Activated naive CD4-positive, alpha-beta T cell treated with anti-CD3 and anti-CD28 coated beads, Interleukin-2, amount 50 U/mL, for 72 hours (primary cell): ENCODE measurements around the gene MCM9. TPM values are rescaled to one million over a fixed set of nuclear protein-coding genes. Genes with fewer than 3 reads are reported as not detected.

ENCODE experiments used
- ATAC-seq, 2 donors: fragments of 150-1000 bp; cut with Tn5 transposase; 2 replicates each; pipeline ENCODE4 v1.10.0; 2021; ENCODE audit warnings: mild to moderate bottlenecking in 2 of 2, moderate library complexity in 2 of 2
- DNase-seq, 2 donors: peaks; one replicate each; pipeline ENCODE4 v3.0.0; 2021 to 2022; ENCODE audit warnings: low spot score in 2 of 2
- H3K27ac Mint-ChIP-seq, 2 donors: one replicate each; pipeline ENCODE4 v1.8.0; 2022; ENCODE audit warnings: mild to moderate bottlenecking in 2 of 2, mixed read lengths in 2 of 2
- H3K36me3 Mint-ChIP-seq, 2 donors: one replicate each; pipeline ENCODE4 v1.8.0; 2022; ENCODE audit warnings: mixed read lengths in 2 of 2
- H3K9me3 Mint-ChIP-seq, 2 donors: one replicate each; pipeline ENCODE4 v1.8.0; 2022; ENCODE audit warnings: mixed read lengths in 2 of 2
- total RNA-seq, 2 donors: library from RNA; stranded (reverse); gene quantifications; one replicate each; pipeline ENCODE4 v1.2.3, GENCODE V29; 2022

The MCM9 gene
- 10 to 100 TPM; 15.8 to 19.0 TPM for total RNA-seq

DNA sequence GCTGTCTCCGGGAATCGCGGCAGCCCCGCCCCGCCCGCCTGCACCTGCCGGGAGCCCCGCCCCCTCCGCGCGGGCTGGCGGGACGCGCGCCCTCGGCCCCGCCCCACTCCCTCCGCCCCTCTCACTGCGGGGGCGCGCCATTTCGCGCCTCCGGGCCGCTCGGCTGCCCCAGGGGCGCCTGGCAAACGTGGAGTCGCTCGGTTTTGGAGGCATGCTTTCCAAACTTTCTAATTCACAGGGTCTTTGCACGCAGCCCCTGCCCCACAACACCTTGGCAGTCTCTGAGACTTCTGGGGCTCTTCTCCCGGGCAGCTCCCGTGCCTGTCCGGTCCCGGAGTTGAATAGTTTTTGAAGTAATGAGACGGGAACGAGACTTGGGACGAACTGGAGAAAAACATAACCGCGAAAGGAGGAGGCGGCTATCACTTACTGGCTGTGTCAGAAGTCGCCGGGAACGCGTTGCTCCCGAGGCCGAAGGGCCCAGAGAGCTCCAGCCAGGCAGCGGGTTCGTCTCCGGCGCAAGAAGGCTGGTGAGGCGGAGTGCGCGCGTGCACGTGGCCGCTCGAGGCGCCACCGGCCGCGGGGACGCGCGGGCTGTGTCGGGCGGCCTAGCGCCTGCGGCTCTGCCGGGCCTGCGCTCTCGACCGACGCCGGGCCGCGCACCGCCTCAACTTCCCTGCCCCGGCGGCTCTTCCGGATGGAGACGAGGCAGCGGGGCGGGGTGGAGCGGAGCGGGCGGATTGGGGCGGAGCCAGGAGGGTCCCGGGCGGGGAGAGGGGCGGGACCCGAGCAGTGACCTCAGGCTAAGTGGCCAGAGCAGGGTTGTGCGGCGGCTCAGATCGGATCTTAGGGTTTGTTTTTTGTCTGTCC, at the start of gene MCM9:
TSS of gene MCM9 (minus strand) at position 699 of the 870 bp plus-strand sequence. CDS start 3,436 bp downstream, outside the sequence.
- Mint-ChIP-seq H3K36me3 (peaks cover 19 to 47% of the 10 kb centered on the region in 2 donors), H3K27ac (peak within 1 kb of the TSS; percentile 94 to 96), H3K9me3 (peaks cover 4 to 8% of the 10 kb centered on the region in 2 donors)
- DNase-seq: peak; percentile 91 to 94
- ATAC-seq: peak; percentile 96 to 97

DNA sequence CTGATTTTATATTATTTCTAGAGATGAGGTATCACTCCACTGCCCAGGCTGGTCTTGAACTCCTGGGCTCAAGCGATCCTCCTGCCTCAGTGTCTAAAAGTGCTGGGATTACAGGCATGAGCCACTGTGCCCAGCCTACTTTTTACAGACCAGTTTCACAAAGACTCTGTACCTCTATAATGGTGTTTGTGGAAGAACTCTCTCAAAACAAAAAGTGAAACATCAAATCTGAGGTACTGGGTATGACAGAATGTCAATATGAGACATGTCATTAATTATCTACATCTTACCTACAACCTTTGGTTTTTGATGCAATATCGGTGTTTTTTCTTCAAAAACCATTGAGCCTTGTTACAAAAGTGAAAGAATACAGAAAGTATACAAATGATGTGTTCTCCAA, 49.4 kb upstream of the MCM9 start:
- no peak for ATAC-seq
- DNase-seq: no peak
- Mint-ChIP-seq H3K27ac (no peak overlapping the region), H3K36me3 (peaks cover 0 to 5% of the 10 kb centered on the region in 2 donors), H3K9me3 (no peaks in the 10 kb centered on the region)

GRCh38 chr6:118982575-118982911, 47.6 kb upstream of the MCM9 start:
- DNase-seq (no peak), ATAC-seq (no peak)
- no peak overlapping the region for H3K27ac Mint-ChIP-seq
- H3K9me3 Mint-ChIP-seq: no peaks in the 10 kb centered on the region
- peaks cover 7 to 10% of the 10 kb centered on the region in 2 donors for H3K36me3 Mint-ChIP-seq

GRCh38 chr6:118981884-118982574, 47.1 kb upstream of the MCM9 start:
- H3K27ac Mint-ChIP-seq: no peak overlapping the region
- no peak for ATAC-seq

GRCh38 chr6:118980063-118980462, 45.1 kb upstream of the MCM9 start:
- Mint-ChIP-seq H3K27ac (no peak overlapping the region), H3K9me3 (no peaks in the 10 kb centered on the region), H3K36me3 (peaks cover 7 to 10% of the 10 kb centered on the region in 2 donors)
- ATAC-seq: no peak
- no peak for DNase-seq

More at GRCh38 chr6:118981884-118982574, 47.1 kb upstream of the MCM9 start:
- peaks cover 7 to 10% of the 10 kb centered on the region in 2 donors for H3K36me3 Mint-ChIP-seq
- no peak for DNase-seq
- H3K9me3 Mint-ChIP-seq: no peaks in the 10 kb centered on the region

GRCh38 chr6:118974790-118975189, 39.8 kb upstream of the MCM9 start:
- H3K36me3 Mint-ChIP-seq: peaks cover 6 to 7% of the 10 kb centered on the region in 2 donors

DNA sequence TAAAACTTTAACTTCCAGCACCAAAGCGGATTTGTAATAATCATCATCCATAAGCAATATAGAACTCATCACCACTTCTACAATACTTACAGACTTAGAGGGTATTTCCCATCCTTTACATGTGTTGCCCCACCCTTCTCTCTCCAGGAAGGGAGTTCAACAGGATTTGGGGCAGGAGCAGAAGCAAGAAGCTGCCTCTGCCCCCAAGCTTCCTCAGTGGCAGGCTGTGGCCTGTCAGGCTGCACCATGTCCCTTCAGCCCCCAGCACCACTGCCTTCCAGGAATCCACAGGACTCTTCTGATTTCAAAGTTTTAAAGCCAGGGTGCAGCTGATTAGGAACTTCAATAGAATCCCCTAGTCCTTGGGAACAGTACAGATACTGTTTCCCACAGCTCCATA, 36.7 kb upstream of the MCM9 start:
- H3K27ac Mint-ChIP-seq: no peak overlapping the region
- no peak for DNase-seq
- no peak for ATAC-seq
- H3K9me3 Mint-ChIP-seq: no peaks in the 10 kb centered on the region
- no peaks in the 10 kb centered on the region for H3K36me3 Mint-ChIP-seq

More at GRCh38 chr6:118974790-118975189, 39.8 kb upstream of the MCM9 start:
- no peaks in the 10 kb centered on the region for H3K9me3 Mint-ChIP-seq
- no peak overlapping the region for H3K27ac Mint-ChIP-seq
- DNase-seq (no peak), ATAC-seq (no peak)

DNA sequence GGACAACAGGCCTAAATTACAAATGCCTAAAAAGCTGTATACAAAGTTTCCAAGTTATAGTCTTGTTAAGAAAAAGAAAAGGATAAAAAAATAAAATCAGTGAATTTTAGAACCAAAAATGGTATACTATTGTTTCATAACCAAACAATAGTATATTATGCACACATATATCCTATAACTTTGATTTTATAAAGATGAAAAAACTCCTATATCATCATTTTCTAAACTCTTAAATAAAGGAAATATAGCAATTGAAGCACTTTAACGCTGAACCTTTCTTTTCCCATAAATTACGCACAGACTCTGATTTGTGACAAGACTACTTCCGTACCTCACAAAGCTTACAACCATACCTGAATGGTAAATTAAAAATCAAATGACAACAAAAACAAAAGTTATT, 35.9 kb upstream of the MCM9 start:
- H3K27ac Mint-ChIP-seq: no peak overlapping the region
- H3K9me3 Mint-ChIP-seq: no peaks in the 10 kb centered on the region
- ATAC-seq (no peak), DNase-seq (no peak)
- no peaks in the 10 kb centered on the region for H3K36me3 Mint-ChIP-seq

GRCh38 chr6:118968416-118968815, 33.5 kb upstream of the MCM9 start:
- DNase-seq (no peak), ATAC-seq (no peak)
- Mint-ChIP-seq H3K9me3 (no peaks in the 10 kb centered on the region), H3K36me3 (no peaks in the 10 kb centered on the region), H3K27ac (no peak overlapping the region)

DNA sequence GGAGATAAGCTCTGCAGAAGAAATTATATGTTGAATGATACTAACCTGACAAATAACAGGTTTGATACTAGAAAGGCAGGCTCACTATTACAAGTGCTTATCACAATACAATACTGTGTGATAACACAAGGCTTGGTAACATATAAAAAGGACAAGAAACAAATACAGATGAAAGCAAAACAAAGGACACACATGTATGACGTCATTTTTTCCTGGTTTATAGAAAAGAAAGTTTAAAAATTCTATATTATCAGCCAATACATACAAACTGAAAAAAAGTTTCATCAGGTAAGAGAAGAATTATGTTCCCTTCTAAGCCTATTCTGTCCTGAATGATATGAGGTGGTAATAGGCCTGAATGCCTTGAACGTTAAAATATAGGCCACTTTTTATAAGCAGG, 32.3 kb upstream of the MCM9 start:
- no peaks in the 10 kb centered on the region for H3K36me3 Mint-ChIP-seq
- no peak for ATAC-seq
- H3K9me3 Mint-ChIP-seq: no peaks in the 10 kb centered on the region
- no peak for DNase-seq
- no peak overlapping the region for H3K27ac Mint-ChIP-seq

DNA sequence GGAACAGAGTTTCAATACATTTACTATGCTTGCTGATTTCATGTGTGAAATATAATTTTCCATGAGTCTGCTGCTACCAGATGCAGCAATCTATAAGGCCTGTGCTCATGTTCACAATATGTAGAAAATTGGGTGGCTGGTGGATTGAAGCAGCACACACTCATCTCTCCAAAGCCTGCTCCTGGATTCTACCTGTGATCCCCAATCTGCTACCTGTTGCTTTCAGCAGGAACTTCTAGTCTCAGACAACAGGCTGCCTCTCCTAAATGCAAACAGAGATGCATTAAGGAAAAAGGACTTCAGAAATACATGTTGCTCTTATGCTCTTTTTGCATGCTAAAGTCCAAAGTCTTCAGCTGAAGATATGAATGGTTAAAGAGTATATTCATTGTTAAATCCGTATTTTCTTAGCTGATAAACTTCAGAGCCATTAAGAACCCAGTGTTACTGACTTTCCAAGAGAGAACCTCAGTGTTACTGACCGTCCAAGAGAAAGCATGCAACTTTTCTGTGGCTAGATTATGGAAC, 30.9 kb upstream of the MCM9 start:
- DNase-seq: no peak

DNA sequence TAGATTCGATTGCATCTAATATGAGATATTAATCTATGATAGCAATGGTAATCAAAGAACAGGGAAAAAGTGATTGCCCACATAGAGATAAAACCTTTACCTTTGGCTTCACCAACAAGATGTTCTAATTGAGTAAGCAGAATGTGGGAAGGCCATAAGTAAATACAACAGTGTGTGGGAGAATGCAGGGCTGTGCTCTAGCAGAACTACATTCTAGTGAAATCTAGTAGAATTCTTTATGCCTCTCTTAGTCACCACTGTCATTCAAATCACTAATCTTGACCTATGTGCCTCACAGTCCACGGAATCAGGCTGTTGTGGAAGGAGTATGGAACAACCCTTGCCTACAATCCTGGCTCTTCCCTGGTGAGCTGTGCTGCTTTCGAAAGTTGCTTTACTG, 30.4 kb upstream of the MCM9 start:
- no peak for DNase-seq
- ATAC-seq: no peak
- Mint-ChIP-seq H3K27ac (no peak overlapping the region), H3K36me3 (no peaks in the 10 kb centered on the region), H3K9me3 (no peaks in the 10 kb centered on the region)

More for the DNA sequence above, 30.9 kb upstream of the MCM9 start:
- no peak for ATAC-seq
- Mint-ChIP-seq H3K27ac (no peak overlapping the region), H3K36me3 (no peaks in the 10 kb centered on the region), H3K9me3 (no peaks in the 10 kb centered on the region)

DNA sequence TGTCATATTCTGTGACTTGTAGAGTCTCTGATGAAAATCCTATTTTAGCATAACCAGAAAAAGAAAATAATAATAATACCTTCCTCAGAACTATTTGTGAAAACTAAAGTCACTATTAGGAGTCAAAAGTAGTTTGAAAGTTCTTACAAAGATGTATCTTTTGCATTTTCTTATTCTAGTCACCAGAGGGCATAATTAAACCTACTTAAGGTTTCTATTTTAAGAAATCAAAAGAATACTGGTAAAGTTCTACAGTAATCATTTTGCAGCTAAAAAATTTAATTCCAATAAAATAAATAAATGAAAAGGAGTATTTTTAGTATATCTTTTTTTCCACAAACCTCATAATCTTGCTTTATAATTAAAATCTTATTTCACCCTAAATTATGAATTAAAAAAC, 28.0 kb upstream of the MCM9 start:
- no peak overlapping the region for H3K27ac Mint-ChIP-seq
- no peaks in the 10 kb centered on the region for H3K9me3 Mint-ChIP-seq
- ATAC-seq (no peak), DNase-seq (no peak)
- H3K36me3 Mint-ChIP-seq: no peaks in the 10 kb centered on the region

- H3K27ac Mint-ChIP-seq: no peak overlapping the region
These were observed 24.9 kb upstream of the MCM9 start for GRCh38 chr6:118959903-118960302.

DNA sequence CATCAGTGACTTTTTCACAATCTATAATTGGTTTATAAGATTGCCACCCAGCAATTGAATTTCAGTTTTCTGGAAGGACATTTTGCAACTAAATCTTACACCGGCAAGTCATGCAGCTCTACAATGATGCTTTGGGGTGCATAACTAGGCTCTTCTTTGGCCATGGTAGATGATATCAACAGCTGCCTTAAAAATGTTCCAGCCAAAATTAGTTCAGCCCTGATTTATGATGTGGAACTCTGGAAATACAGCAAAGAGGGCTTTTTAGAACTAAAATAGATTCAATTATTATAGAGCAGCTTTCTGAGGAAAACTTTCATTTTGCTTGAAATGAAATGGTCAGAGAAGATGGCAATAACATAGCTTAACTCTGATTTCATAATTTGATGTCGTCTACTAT, 18.4 kb upstream of the MCM9 start:
- Mint-ChIP-seq H3K36me3 (peaks cover 0 to 9% of the 10 kb centered on the region in 2 donors), H3K9me3 (peaks cover 0 to 14% of the 10 kb centered on the region in 2 donors), H3K27ac (no peak overlapping the region)
- no peak for ATAC-seq
- no peak for DNase-seq

More at GRCh38 chr6:118959903-118960302, 24.9 kb upstream of the MCM9 start:
- Mint-ChIP-seq H3K36me3 (no peaks in the 10 kb centered on the region), H3K9me3 (no peaks in the 10 kb centered on the region)
- DNase-seq (no peak), ATAC-seq (no peak)

DNA sequence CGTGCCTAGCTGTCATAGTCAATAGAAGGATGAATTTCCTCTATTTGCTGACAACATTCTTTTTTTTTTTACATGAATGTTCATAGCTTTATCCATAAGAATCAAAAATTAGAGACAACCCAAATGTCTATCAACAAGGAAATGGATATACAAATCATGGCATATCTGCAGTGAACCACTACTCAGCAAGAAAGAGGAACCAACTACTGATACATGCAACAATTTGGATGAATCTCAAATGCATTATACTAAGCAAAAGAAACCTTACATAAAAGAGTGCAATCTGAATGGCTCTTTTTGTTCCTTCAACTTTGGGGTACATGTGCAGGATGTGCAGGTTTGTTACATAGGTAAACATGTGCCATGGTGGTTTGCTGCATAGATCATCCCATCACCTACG, 17.7 kb upstream of the MCM9 start:
- no peak overlapping the region for H3K27ac Mint-ChIP-seq
- DNase-seq: no peak
- ATAC-seq: no peak
- peaks cover under 1 to 13% of the 10 kb centered on the region in 2 donors for H3K36me3 Mint-ChIP-seq
- H3K9me3 Mint-ChIP-seq: peaks cover 0 to 14% of the 10 kb centered on the region in 2 donors

DNA sequence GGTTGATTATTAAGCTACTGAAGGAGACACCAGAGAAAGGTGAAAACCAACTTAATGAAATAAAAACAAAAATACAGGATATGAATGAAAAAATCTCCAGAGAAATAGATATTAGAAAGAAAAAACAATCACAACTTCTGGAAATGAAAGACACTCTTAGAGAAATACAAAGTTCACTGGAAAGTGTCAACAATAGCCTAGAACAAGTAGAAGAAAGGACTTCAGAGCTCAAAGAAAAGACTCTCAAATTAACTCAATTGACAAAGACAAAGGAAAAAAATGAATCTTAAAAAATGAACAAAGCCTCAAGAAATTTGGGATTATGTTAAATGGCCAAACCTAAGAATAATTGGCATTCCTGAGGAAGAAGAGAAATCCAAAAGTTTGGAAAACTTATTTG, 10.3 kb upstream of the MCM9 start:
- DNase-seq: no peak
- H3K27ac Mint-ChIP-seq: no peak overlapping the region
- ATAC-seq: no peak
- H3K36me3 Mint-ChIP-seq: peaks cover 33 to 63% of the 10 kb centered on the region in 2 donors
- H3K9me3 Mint-ChIP-seq: peaks cover 42 to 44% of the 10 kb centered on the region in 2 donors
